Neural progenitor cell (in vitro differentiated cells): ENCODE results near the gene TSHZ1.

Experiments used
- CTCF ChIP-seq: fragments of 200-600 bp; sonication (generic); IDR thresholded peaks from 2 replicates; pipeline ENCODE4 v1.5.1; 2017; ENCODE audit warnings: antibody characterized with exemption, mild to moderate bottlenecking
- EZH2 ChIP-seq: fragments of 200-600 bp; sonication (generic); IDR thresholded peaks from 2 replicates; pipeline ENCODE4 v1.6.1; 2017; ENCODE audit warnings: antibody characterized with exemption, mild to moderate bottlenecking, moderate library complexity
- EZH2phosphoT487 ChIP-seq: fragments of 200-600 bp; sonication (generic); IDR thresholded peaks from 2 replicates; pipeline ENCODE4 v1.6.1; 2017; ENCODE audit warnings: antibody characterized with exemption

- TF ChIP-seq CTCF (no peak), EZH2phosphoT487 (no peak), EZH2 (no peak)
These were observed 107.1 kb downstream of the TSHZ1 start for GRCh38 chr18:75317703-75318102.
